ENCODE results near the gene DMXL2.
A peak's percentile ranks its signal among the peaks of the same experiment; 100 is the strongest.
"Not testable (repeated sequence)": the region's sequence is repeated elsewhere in the genome, so short reads cannot be mapped to it uniquely, and the experiment has no call there.

Gene DMXL2

DNA sequence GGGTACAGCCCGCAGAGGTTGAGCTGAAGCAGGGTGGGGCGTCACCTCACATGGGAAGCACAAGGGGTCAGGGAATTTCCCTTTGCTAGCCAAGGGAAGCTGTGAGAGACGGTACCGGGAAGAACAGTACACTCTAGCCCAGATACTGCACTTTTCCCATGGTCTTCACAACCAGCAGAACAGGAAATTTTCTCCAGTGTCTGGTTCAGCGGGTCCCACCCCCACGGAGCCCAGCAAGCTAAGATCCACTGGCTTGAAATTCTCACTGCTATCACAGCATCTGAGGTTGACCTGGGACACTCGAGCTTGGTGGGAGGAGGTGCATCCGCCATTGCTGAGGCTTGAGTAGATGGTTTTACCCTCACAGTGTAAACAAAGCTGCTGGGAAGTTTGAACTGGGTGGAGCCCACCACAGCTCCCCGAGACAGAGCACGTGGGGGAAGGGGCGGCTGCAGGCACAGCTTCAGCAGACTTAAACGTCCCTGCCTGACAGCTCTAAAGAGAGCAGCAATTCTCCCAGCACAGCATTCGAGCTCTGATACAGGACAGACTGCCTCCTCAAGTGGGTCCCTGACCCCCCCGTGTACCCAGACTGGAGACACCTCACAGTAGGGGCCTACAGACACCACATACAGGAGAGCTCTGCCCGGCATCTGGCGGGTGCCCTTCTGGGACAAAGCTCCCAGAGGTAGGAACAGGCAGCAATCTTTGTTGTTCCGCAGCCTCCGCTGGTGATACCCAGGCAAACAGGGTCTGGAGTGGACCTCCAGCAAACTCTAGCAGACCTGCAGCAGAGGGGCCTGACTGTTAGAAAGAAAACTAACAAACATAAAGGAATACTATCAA is 53.4 kb downstream of the DMXL2 start:
- not testable (repeated sequence) for DNase-seq

DNA sequence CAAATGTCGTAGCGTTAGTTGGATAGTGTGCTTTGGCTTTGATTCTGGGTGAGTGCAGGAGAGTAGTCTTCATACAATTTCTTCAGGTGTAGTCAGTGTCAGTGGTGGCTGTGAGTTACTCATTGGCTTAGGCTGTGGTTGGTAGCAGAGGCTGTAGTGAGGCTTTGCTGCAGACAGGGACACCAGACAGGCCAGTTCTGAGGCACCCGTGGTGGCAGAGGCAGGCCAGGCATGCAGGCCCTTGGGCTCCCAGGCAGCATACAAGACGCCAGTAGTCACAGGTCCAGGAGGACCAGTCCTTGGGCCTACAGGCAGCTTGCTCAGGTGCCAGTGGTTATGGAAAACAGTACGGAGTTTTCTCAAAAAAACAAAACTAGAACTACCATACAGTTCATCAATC is 61.3 kb downstream of the DMXL2 start:
- DNase-seq: no peak

GRCh38 chr15:51558876-51559275 is 63.7 kb downstream of the DMXL2 start:
- no peak for DNase-seq

DNA sequence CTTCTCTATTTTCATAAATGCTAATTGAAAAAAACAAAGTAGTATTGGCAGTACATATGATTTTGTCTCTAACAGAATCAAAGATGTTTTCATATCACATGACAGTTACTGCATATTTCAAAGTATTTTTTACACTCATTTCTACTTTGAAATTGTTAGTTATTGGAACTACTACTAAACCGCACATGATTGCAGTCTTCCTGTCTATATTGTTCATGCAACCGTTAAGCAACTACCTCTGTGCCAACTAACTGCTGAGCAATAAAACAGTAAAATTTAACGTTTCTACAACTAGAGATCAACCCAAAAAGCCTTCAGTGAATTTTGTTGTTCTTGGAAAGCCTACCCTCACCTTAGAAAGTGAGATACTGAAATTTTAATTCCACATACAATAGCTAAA is 64.2 kb downstream of the DMXL2 start:
- no peak for DNase-seq

GRCh38 chr15:51550841-51551240 is 71.7 kb downstream of the DMXL2 start:
- DNase-seq: no peak

DNA sequence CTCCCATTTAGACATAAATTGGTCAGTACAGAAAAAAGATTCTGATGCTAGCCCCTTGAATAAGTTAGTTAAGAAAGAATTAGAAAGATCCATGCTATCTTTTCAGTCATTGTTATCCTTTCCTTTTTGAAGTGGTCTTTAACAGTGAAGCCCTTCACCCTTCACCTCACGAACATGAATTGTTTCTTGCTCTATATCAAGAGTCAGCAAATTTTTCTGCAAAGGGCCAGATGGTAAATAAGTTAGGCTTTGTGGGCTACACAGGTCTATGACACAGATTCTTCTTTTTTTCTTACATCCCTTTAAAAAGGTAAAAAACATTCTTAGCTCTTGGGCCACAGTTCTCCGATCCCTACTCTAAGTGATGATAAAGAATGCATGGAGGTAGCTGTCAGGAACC is 74.9 kb downstream of the DMXL2 start:
- no peak for DNase-seq

DNA sequence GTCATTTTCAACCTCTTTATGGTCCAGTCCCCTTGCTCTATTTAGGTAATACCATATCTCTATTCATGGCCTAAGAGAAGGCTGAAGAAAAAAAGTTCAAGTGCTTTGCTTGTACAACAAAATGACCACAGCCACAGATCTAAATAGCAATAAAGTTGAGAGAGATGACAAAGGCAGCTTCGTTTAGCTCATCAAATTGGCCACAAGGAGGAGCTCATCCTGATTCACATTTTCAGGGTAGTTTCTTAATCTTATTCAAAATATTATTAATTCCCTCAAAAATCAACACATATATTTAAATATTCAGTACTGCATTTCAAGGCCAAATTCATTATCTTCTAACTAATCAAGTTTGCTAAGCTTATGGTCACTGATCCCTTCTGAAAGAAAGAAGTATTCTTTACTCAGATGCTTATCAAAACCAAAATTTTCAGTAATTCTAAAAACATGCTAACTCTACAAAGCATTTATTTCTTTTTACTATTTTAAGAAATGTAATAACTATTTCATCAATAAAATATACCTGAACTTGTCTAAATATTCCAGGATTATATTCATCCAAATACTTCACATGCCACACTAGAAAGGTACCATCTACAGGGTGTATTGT is 85.5 kb downstream of the DMXL2 start:
- DNase-seq: no peak

- no peak for DNase-seq
Observed at GRCh38 chr15:51533672-51534398, 88.7 kb downstream of the DMXL2 start.

- no peak for DNase-seq
Observed at GRCh38 chr15:51526955-51527354, 95.6 kb downstream of the DMXL2 start.

DNA sequence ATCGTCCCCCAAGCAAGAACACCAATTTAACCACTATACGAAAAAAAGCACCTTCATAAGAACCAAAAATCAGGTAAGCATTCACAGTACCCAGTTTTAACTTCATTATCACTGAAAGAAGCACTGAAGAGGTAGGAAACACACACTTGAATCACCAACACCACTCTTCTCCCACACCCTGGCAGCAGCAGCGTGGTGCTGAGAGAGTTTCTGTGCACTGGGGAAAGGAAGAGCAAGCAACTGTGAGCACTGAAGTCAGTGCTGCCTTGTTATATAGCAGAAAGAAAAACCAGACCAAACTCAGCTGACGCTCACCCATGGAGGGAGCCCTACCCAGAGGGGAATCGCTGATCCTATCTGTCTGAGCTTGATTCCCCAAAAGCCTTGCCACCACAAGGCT is 98.2 kb downstream of the DMXL2 start:
- DNase-seq: no peak

GRCh38 chr15:51516291-51516690 is 106.3 kb downstream of the DMXL2 start:
- no peak for DNase-seq

DNA sequence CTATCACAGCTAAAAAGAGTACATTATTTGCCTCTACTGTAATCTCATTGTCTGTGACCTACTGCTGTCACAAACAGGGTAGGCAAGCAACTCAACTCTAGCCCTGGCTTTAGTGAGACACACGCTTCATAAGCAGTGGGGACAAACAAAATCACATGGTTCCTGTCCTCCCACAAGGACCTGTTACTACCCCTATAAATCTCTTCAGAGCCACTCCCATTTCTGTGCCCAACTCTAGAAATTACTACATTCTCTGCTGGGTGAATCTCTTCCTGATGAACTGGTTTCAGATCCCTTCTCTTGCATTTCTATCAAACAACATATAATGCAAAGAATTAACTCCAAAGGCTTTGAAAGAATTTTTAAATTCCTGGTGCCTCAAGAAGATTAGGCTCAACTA is 117.3 kb downstream of the DMXL2 start:
- no peak for DNase-seq

DNA sequence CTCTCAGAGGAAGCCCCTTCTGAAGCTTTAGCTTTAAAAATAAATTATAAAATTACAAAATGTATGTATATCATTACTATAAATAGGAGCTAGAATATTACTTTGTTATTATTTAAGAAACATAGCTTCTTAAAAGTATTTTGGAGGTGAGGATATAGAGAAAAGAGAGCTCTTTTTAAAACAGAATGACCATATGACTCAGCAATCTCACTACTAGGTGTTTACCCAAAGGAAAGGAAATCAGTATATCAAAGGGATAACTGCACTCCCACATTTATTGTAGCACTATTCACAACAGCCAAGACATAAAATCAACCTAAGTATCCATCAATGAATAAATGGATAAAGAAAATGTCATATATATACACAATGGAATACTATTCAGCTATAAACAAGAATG is 119.6 kb downstream of the DMXL2 start:
- no peak for DNase-seq

DNA sequence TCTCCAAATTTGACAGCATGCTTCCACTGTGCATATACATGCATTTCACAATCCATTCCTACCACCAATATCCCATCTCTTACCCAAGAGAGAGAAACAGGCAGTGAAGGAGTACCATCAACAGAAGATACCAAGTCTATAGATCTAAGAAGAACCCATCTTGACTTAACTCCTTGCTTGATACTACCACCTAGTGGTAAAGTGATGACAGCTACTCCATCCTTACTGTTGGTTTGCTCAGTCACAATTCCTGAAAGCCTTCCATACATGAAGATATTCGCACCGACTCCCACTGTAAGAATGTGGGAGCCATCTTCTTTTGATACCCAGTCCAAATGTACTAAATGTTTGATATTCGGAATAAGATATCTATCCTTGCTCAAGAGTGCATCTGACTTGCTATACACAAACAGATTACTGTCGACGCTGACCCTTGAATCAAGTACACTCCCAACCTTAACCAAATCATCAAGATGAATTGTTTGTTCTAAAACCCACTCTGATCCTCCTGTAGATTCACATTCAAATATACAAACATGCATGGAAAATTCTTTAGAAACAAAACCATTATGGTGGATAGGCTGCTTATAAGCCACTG is 123.1 kb downstream of the DMXL2 start:
- peak; percentile 23 for DNase-seq

- DNase-seq: no peak
Observed at GRCh38 chr15:51497806-51498205, 124.8 kb downstream of the DMXL2 start.

GRCh38 chr15:51496246-51496645 is 126.3 kb downstream of the DMXL2 start:
- DNase-seq: no peak

GRCh38 chr15:51494411-51495314 is 127.9 kb downstream of the DMXL2 start:
- DNase-seq: no peak

- DNase-seq: no peak
Observed at GRCh38 chr15:51493892-51494291, 128.7 kb downstream of the DMXL2 start.

DNA sequence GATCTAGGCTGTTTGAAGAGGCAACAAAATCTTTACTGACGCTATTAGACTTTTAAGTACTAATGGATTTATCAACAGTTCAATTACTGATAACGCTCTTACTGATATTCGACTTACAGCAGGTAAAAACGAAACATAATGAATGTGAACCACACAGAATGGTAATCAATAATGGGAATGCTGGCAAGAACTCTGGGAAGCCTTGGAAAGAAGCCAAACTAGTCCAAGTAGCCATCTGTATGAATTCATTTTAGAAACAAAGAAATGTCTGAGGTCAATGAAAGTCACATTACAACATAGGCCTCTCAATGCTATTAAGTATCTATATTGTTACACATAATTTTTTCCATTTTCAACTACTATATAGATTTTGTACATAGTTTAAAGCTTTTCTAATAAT is 130.0 kb downstream of the DMXL2 start:
- DNase-seq: no peak

DNA sequence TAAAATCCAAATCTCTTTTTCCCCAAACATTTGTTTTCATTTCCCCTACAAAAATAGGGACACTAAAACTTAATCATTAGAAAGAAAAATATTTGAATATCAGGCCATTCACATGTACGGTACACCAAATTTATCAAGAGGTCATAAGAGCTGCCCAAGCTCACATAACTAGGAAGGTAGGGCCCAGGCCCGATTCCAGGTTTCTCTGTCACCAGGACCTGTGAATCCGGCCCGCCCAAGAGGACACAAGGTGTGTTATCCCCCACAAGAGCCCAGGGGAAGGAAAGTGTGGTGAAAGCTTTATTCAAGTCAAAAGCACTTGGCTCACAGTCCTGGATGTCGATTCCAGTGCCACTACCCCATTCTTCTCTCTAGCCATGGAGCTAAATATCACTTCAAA is 130.6 kb downstream of the DMXL2 start:
- no peak for DNase-seq

- no peak for DNase-seq
Observed at GRCh38 chr15:51484781-51485180, 137.8 kb downstream of the DMXL2 start.

GRCh38 chr15:51483985-51484384 is 138.6 kb downstream of the DMXL2 start:
- no peak for DNase-seq

DNA sequence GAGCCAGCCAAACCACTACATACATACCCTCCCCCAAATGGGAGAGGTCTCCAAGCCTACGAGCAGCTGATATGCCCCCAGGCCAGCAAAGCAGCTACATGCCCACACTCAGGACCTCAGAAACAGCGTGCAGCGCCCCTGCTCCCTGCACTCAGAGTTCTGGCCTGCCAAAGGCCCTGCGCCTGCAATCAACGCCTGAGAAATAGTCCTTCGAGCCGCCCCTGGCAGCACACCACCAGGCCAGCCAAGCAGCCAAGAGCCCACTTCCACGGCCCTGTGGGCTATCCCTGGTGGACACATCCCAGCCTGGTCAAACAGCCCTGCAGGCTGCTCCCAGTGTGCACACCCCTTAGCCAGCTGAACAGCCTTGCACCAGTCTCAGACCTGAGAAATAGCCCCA is 139.1 kb downstream of the DMXL2 start:
- DNase-seq: no peak
